Peyer's patch (tissue), 4 donors: ENCODE data around the gene RNU6-7.

Experiments
- CTCF ChIP-seq, 6 experiments: fragments of 450-650 bp in 4 of 6; fragments of 200-600 bp in 2 of 6; sonication (generic) in 1 of 6; IDR thresholded peaks; one replicate each; pipeline ENCODE4 v1.5.1; 2017 to 2019; ENCODE audit warnings: antibody characterized with exemption in 6 of 6, mild to moderate bottlenecking in 3 of 6, moderate library complexity in 1 of 6
- POLR2A ChIP-seq, 2 donors: fragments of 450-650 bp; IDR thresholded peaks; one replicate each; pipeline ENCODE4 v1.5.1; 2017; ENCODE audit warnings: antibody characterized with exemption in 2 of 2, mild to moderate bottlenecking in 2 of 2, moderate library complexity in 2 of 2

- TF ChIP-seq CTCF (IDR thresholded peaks at IDR 0.05), result peak in 1 of 6 experiments; percentile 1
- peak; percentile 52 to 58 for TF ChIP-seq POLR2A (IDR thresholded peaks at IDR 0.05)
Observed at GRCh38 chr14:32201193-32201815, 541 bp upstream of the RNU6-7 start.
